AG10803 (cell line): ENCODE data around the gene PIP4P1.

Experiments used
- DNase-seq: peaks from one replicate; pipeline ENCODE4 v3.0.0; 2010; ENCODE audit warnings: low read depth
- H3K4me3 ChIP-seq: 2 replicates; pipeline ENCODE4 v1.5.1; 2011; ENCODE audit warnings: mild to moderate bottlenecking, low read length, control low read depth
- CTCF ChIP-seq: conservative IDR thresholded peaks from 2 replicates; pipeline ENCODE4 v1.5.1; 2011; ENCODE audit warnings: mild to moderate bottlenecking, low read length, control low read depth, inconsistent platforms

Gene PIP4P1

GRCh38 chr14:20477211-20477876, 16.1 kb upstream of the PIP4P1 start:
- no peak for DNase-seq
- no peak overlapping the region for H3K4me3 ChIP-seq

GRCh38 chr14:20476776-20477175, 15.5 kb upstream of the PIP4P1 start:
- H3K4me3 ChIP-seq: no peak overlapping the region
- no peak for TF ChIP-seq CTCF
- no peak for DNase-seq

More at GRCh38 chr14:20477211-20477876, 16.1 kb upstream of the PIP4P1 start:
- no peak for TF ChIP-seq CTCF

GRCh38 chr14:20472536-20473169, 11.4 kb upstream of the PIP4P1 start:
- TF ChIP-seq CTCF: no peak
- no peak for DNase-seq
- no peak overlapping the region for H3K4me3 ChIP-seq

- no peak for DNase-seq
- TF ChIP-seq CTCF: no peak
- H3K4me3 ChIP-seq: peak overlapping the region; percentile 93
These were observed 9.3 kb upstream of the PIP4P1 start for GRCh38 chr14:20470603-20470901.

GRCh38 chr14:20469890-20470602, 8.8 kb upstream of the PIP4P1 start:
- peak; percentile 45 for DNase-seq
- peak overlapping the region; percentile 93 for H3K4me3 ChIP-seq
- no peak for TF ChIP-seq CTCF

- DNase-seq: peak; percentile 82
- H3K4me3 ChIP-seq: peak within 1 kb of the TSS; percentile 93
- TF ChIP-seq CTCF: no peak
These were observed 8.1 kb upstream of the PIP4P1 start, which contains the start of gene PNP for GRCh38 chr14:20469242-20469889. Gene PNP (plus strand): TSS chr14:20469406. CDS start chr14:20469525, 119 bp downstream.
